ENCODE data around the gene CPEB4.

DNA sequence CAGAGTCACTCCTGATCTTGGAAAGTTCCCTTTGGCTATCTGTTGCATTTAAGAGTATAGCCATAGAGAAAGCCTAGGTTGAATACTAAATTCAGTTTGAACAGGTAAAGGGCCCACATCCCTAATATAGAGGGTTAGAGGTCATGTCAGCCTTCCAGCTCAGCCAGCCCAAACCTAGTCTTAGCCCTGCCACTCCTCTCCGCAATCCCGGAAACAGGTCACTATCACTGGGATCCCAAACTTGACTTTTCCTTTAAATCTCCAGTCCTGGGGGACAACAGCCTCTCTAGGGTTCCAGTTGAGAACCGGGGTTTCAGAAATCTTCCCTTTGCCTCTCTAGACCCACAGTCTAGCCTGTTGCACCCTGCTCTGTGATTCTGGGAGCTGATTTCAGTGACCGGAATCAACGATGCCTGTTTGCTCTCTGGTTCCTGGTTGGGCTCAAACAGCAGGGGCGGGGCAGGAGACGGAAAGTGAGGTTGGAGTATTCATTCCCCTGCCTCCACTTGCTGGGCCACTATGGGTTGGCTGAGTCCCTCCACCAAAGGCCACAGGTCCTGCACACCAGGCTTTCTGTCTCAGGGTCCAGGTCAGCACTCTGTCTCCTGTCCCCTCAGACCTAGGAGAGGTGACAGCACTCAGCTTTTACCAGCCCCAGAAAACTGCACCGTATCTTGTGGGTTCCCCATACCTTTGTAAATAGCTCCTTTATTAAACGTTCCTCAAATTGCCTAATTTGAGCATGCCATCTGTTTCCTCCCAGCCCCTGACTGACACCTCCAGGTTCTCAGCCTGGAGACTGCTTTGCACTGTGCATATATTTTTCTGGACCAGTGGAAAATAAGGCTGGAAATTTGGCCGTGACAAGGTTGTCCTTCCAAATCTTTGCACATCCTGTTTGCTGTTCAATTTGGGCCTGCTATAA is 23.8 kb upstream of the CPEB4 start:
- TF ChIP-seq, protein P1, sequence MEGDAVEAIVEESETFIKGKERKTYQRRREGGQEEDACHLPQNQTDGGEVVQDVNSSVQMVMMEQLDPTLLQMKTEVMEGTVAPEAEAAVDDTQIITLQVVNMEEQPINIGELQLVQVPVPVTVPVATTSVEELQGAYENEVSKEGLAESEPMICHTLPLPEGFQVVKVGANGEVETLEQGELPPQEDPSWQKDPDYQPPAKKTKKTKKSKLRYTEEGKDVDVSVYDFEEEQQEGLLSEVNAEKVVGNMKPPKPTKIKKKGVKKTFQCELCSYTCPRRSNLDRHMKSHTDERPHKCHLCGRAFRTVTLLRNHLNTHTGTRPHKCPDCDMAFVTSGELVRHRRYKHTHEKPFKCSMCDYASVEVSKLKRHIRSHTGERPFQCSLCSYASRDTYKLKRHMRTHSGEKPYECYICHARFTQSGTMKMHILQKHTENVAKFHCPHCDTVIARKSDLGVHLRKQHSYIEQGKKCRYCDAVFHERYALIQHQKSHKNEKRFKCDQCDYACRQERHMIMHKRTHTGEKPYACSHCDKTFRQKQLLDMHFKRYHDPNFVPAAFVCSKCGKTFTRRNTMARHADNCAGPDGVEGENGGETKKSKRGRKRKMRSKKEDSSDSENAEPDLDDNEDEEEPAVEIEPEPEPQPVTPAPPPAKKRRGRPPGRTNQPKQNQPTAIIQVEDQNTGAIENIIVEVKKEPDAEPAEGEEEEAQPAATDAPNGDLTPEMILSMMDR (IDR thresholded peaks at IDR 0.05): no peak
- TF ChIP-seq EP300 (IDR thresholded peaks at IDR 0.05) (no peak), POLR2A (IDR thresholded peaks at IDR 0.05) (no peak)

Data from gastroesophageal sphincter (tissue), 3 donors.